WTC11 (cell line): Measurements from ENCODE around the gene DPH1.

Experiments
- ATF1 ChIP-seq: sonication (generic); formaldehyde crosslinking; IDR thresholded peaks from 2 replicates; pipeline ENCODE4 v1.8.1; 2023; ENCODE audit warnings: mild to moderate bottlenecking, moderate library complexity, missing genetic modification reagents
- FOXK1 ChIP-seq: sonication (generic); formaldehyde crosslinking; IDR thresholded peaks from 2 replicates; pipeline ENCODE4 v1.8.0; 2022; ENCODE audit warnings: mild to moderate bottlenecking, moderate library complexity, missing genetic modification reagents
- JAZF1 ChIP-seq: fragments of 250-450 bp; sonication (Bioruptor Pico); IDR thresholded peaks from 2 replicates; pipeline ENCODE4 v1.9.0; 2021; ENCODE audit warnings: moderate library complexity, mild to moderate bottlenecking, inconsistent platforms
- KAT7 ChIP-seq: sonication (generic); formaldehyde crosslinking; IDR thresholded peaks from 2 replicates; pipeline ENCODE4 v1.8.1; 2023; ENCODE audit warnings: missing genetic modification reagents, mild to moderate bottlenecking, borderline replicate concordance
- NR1H2 ChIP-seq: sonication (generic); formaldehyde crosslinking; IDR thresholded peaks from 2 replicates; pipeline ENCODE4 v1.9.0; 2021; ENCODE audit warnings: mild to moderate bottlenecking, moderate library complexity, missing genetic modification reagents
- NR2C2 ChIP-seq: sonication (generic); formaldehyde crosslinking; IDR thresholded peaks from 2 replicates; pipeline ENCODE4 v1.8.0; 2022; ENCODE audit warnings: mild to moderate bottlenecking, missing genetic modification reagents
- NR3C1 ChIP-seq: sonication (generic); formaldehyde crosslinking; conservative IDR thresholded peaks from 2 replicates; pipeline ENCODE4 v1.8.1; 2023; ENCODE audit warnings: low read depth, mild to moderate bottlenecking, missing genetic modification reagents
- TEAD4 ChIP-seq: sonication (generic); formaldehyde crosslinking; IDR thresholded peaks from 2 replicates; pipeline ENCODE4 v1.8.0; 2022; ENCODE audit warnings: mild to moderate bottlenecking, missing genetic modification reagents
- ZNF138 ChIP-seq: sonication (generic); formaldehyde crosslinking; conservative IDR thresholded peaks from 2 replicates; pipeline ENCODE4 v1.8.1; 2022; ENCODE audit warnings: mild to moderate bottlenecking, moderate library complexity, missing genetic modification reagents
- ZNF317 ChIP-seq: sonication (generic); formaldehyde crosslinking; IDR thresholded peaks from 2 replicates; pipeline ENCODE4 v1.8.1; 2023; ENCODE audit warnings: low read depth, mild to moderate bottlenecking, moderate library complexity, missing genetic modification reagents, borderline replicate concordance
- TF ChIP-seq, protein P1 (sequence below): sonication (generic); formaldehyde crosslinking; IDR thresholded peaks from 2 replicates; pipeline ENCODE4 v1.8.0; 2022; ENCODE audit warnings: mild to moderate bottlenecking, missing genetic modification reagents
- TF ChIP-seq, protein P2 (sequence below): fragments of 200-600 bp; IDR thresholded peaks from 2 replicates; pipeline ENCODE4 v1.8.0; 2022; ENCODE audit warnings: antibody characterized with exemption
- TF ChIP-seq, protein P3 (sequence below): sonication (generic); formaldehyde crosslinking; IDR thresholded peaks from 2 replicates; pipeline ENCODE4 v1.8.0; 2022; ENCODE audit warnings: mild to moderate bottlenecking, missing genetic modification reagents
- TF ChIP-seq, protein P4 (sequence below): sonication (generic); formaldehyde crosslinking; IDR thresholded peaks from 2 replicates; pipeline ENCODE4 v1.8.1; 2023; ENCODE audit warnings: mild to moderate bottlenecking, missing genetic modification reagents

DNA sequence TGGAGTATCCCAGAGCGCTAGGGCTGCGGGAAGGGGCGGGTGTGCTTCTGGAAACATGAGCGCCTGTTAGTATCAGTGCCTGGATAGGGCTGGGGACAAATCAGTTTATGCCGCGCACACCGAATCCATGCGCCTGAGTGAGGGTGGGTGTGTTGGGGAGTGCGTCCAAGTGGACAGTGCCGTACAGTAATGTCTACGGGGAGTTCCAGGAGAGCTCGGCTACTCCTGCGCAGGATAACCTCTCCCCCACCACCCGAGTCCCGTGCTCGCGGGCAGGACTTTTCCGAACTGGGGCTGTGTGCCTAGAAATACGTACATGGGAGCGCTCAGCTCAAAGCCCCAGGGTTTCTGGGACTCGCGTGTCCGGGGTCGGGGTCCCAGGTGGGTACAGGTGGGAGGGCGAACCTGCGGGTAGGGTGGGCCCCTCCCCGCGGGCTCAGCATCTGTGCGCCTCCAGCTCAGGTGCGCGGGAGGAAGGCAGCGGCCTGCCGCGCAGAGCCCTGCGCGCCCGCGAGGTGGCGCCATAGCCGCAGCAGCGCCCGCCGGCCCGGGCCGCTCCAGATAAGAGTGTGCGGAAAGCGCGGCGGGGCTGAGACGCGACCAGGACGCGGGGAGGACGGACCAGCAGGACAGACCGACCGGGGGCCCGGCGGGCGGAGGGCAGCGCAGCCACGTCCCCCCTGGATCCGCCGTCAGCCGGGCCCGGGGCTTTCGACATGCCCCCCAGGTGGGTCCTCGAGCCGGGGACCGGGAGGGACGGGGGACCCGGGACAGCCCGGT lies 24.7 kb downstream of the DPH1 start, which contains the start of gene HIC1:
- TF ChIP-seq, protein P1, sequence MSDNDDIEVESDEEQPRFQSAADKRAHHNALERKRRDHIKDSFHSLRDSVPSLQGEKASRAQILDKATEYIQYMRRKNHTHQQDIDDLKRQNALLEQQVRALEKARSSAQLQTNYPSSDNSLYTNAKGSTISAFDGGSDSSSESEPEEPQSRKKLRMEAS: no peak; the same call in 1 of the 2 replicates
- TF ChIP-seq JAZF1 (CRISPR knock-in tag): no peak
- TF ChIP-seq, protein P2, sequence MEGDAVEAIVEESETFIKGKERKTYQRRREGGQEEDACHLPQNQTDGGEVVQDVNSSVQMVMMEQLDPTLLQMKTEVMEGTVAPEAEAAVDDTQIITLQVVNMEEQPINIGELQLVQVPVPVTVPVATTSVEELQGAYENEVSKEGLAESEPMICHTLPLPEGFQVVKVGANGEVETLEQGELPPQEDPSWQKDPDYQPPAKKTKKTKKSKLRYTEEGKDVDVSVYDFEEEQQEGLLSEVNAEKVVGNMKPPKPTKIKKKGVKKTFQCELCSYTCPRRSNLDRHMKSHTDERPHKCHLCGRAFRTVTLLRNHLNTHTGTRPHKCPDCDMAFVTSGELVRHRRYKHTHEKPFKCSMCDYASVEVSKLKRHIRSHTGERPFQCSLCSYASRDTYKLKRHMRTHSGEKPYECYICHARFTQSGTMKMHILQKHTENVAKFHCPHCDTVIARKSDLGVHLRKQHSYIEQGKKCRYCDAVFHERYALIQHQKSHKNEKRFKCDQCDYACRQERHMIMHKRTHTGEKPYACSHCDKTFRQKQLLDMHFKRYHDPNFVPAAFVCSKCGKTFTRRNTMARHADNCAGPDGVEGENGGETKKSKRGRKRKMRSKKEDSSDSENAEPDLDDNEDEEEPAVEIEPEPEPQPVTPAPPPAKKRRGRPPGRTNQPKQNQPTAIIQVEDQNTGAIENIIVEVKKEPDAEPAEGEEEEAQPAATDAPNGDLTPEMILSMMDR: peak; percentile 86
- TF ChIP-seq NR3C1: no peak
- TF ChIP-seq, protein P3, sequence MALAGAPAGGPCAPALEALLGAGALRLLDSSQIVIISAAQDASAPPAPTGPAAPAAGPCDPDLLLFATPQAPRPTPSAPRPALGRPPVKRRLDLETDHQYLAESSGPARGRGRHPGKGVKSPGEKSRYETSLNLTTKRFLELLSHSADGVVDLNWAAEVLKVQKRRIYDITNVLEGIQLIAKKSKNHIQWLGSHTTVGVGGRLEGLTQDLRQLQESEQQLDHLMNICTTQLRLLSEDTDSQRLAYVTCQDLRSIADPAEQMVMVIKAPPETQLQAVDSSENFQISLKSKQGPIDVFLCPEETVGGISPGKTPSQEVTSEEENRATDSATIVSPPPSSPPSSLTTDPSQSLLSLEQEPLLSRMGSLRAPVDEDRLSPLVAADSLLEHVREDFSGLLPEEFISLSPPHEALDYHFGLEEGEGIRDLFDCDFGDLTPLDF (CRISPR knock-in tag): no peak
- no peak for TF ChIP-seq NR1H2 (CRISPR knock-in tag)
- TF ChIP-seq KAT7 (CRISPR knock-in tag): no peak
- TF ChIP-seq, protein P4, sequence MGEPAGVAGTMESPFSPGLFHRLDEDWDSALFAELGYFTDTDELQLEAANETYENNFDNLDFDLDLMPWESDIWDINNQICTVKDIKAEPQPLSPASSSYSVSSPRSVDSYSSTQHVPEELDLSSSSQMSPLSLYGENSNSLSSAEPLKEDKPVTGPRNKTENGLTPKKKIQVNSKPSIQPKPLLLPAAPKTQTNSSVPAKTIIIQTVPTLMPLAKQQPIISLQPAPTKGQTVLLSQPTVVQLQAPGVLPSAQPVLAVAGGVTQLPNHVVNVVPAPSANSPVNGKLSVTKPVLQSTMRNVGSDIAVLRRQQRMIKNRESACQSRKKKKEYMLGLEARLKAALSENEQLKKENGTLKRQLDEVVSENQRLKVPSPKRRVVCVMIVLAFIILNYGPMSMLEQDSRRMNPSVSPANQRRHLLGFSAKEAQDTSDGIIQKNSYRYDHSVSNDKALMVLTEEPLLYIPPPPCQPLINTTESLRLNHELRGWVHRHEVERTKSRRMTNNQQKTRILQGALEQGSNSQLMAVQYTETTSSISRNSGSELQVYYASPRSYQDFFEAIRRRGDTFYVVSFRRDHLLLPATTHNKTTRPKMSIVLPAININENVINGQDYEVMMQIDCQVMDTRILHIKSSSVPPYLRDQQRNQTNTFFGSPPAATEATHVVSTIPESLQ: no peak
- TF ChIP-seq TEAD4 (CRISPR knock-in tag): no peak
- no peak for TF ChIP-seq NR2C2 (CRISPR knock-in tag)
- no peak for TF ChIP-seq FOXK1
- no peak for TF ChIP-seq ZNF138 (CRISPR knock-in tag)
- no peak for TF ChIP-seq ATF1 (CRISPR knock-in tag)
- TF ChIP-seq ZNF317 (CRISPR knock-in tag): no peak
